Neural cell (in vitro differentiated cells): Measurements from ENCODE around the gene LSM3. TPM values are rescaled to one million over a fixed set of nuclear protein-coding genes. Genes with fewer than 3 reads are reported as not detected.

Experiments used
- H2AFZ ChIP-seq: fragments of 200-600, 300-800 bp; sonication (generic), shearing (Covaris generic); 2 replicates; pipeline ENCODE4 v1.6.0; 2014; ENCODE audit warnings: low read depth, mild to moderate bottlenecking, antibody characterized with exemption, low read length, moderate library complexity
- H3F3A ChIP-seq: fragments of 200-600 bp; shearing (Covaris generic); 2 replicates; pipeline ENCODE4 v1.6.1; 2016; ENCODE audit warnings: mild to moderate bottlenecking, moderate library complexity, mixed read lengths, antibody characterized with exemption, low read length; ENCODE audit not compliant: insufficient read depth, poor library complexity, severe bottlenecking
- H3K27ac ChIP-seq: fragments of 200-600, 300-800 bp; sonication (generic), shearing (Covaris generic); 2 replicates; pipeline ENCODE4 v1.5.1; 2014; ENCODE audit warnings: mild to moderate bottlenecking, low read length, moderate library complexity
- H3K27me3 ChIP-seq: fragments of 300-800, 200-600 bp; sonication (generic), shearing (Covaris generic); 2 replicates; pipeline ENCODE4 v1.6.0; 2014; ENCODE audit warnings: mild to moderate bottlenecking, low read depth, low read length, moderate library complexity; ENCODE audit not compliant: insufficient read depth
- H3K36me3 ChIP-seq: fragments of 300-800, 200-600 bp; sonication (generic), shearing (Covaris generic); 2 replicates; pipeline ENCODE4 v1.5.1; 2014; ENCODE audit warnings: mild to moderate bottlenecking, antibody characterized with exemption, low read length, moderate library complexity; ENCODE audit not compliant: insufficient read depth
- H3K4me2 ChIP-seq: fragments of 300-800, 200-600 bp; sonication (generic), shearing (Covaris generic); 2 replicates; pipeline ENCODE4 v1.6.0; 2014; ENCODE audit warnings: mild to moderate bottlenecking, low read length
- H3K4me3 ChIP-seq: fragments of 300-800, 200-600 bp; sonication (generic), shearing (Covaris generic); 2 replicates; pipeline ENCODE4 v1.5.1; 2014; ENCODE audit warnings: mild to moderate bottlenecking, low read length, moderate library complexity
- H3K79me2 ChIP-seq: fragments of 200-600 bp; shearing (Covaris generic); replicated peaks from 2 replicates; pipeline ENCODE4 v1.6.0; 2014; ENCODE audit warnings: mild to moderate bottlenecking, low read length, moderate library complexity; ENCODE audit not compliant: insufficient read depth
- H3K9ac ChIP-seq: fragments of 300-800, 200-600 bp; sonication (generic), shearing (Covaris generic); 2 replicates; pipeline ENCODE4 v1.6.1; 2016; ENCODE audit warnings: mild to moderate bottlenecking, low read length, mixed read lengths
- H3K9me2 ChIP-seq: fragments of 200-600 bp; shearing (Covaris generic); 2 replicates; pipeline ENCODE4 v1.6.1; 2016; ENCODE audit warnings: mild to moderate bottlenecking, low read length, mixed read lengths; ENCODE audit not compliant: insufficient read depth
- H3K9me3 ChIP-seq: fragments of 200-600, 300-800 bp; sonication (generic), shearing (Covaris generic); 2 replicates; pipeline ENCODE4 v1.6.1; 2016; ENCODE audit warnings: mild to moderate bottlenecking, mixed run types, low read length, moderate library complexity, mixed read lengths
- H4K20me1 ChIP-seq: fragments of 200-600 bp; shearing (Covaris generic); 2 replicates; pipeline ENCODE4 v1.6.1; 2016; ENCODE audit warnings: mild to moderate bottlenecking, mixed run types; ENCODE audit not compliant: insufficient read depth
- EP300 ChIP-seq: fragments of 450-650 bp; conservative IDR thresholded peaks from 2 replicates; pipeline ENCODE4 v1.6.1; 2014; ENCODE audit warnings: antibody characterized with exemption, mild to moderate bottlenecking, moderate library complexity; ENCODE audit not compliant: poor library complexity, severe bottlenecking
- EZH2 ChIP-seq: fragments of 200-600, 300-800 bp; shearing (Covaris generic), sonication (generic); IDR thresholded peaks from 2 replicates; pipeline ENCODE4 v1.6.1; 2014; ENCODE audit warnings: antibody characterized with exemption, low read length, borderline replicate concordance, mild to moderate bottlenecking; ENCODE audit not compliant: insufficient read depth, poor library complexity, severe bottlenecking
- MXI1 ChIP-seq: fragments of 450-650 bp; conservative IDR thresholded peaks from 2 replicates; pipeline ENCODE4 v1.6.1; 2014; ENCODE audit warnings: antibody characterized with exemption, mild to moderate bottlenecking; ENCODE audit not compliant: poor library complexity, severe bottlenecking
- POLR2AphosphoS5 ChIP-seq: IDR thresholded peaks from 2 replicates; pipeline ENCODE4 v1.6.1; 2012
- RAD21 ChIP-seq: fragments of 450-650 bp; conservative IDR thresholded peaks from 2 replicates; pipeline ENCODE4 v1.6.1; 2014; ENCODE audit warnings: antibody characterized with exemption, mild to moderate bottlenecking, moderate library complexity
- REST ChIP-seq: IDR thresholded peaks from 2 replicates; pipeline ENCODE4 v1.6.1; 2012; ENCODE audit warnings: borderline replicate concordance
- SMC3 ChIP-seq: fragments of 450-650 bp; conservative IDR thresholded peaks from 2 replicates; pipeline ENCODE4 v1.6.1; 2014; ENCODE audit warnings: antibody characterized with exemption, mild to moderate bottlenecking, moderate library complexity; ENCODE audit not compliant: poor library complexity
- TAF1 ChIP-seq: IDR thresholded peaks from 2 replicates; pipeline ENCODE4 v1.6.1; 2012; ENCODE audit warnings: low read depth
- polyA plus RNA-seq: library from polyadenylated mRNA; depleted of rRNA; stranded (reverse); fragments of >200 nt; gene quantifications from 2 replicates; pipeline ENCODE4 v1.2.3, GENCODE V29; 2014
- TF ChIP-seq, protein P1 (sequence below): fragments of 450-650 bp; IDR thresholded peaks from 2 replicates; pipeline ENCODE4 v1.5.1; 2014; ENCODE audit warnings: antibody characterized with exemption, mild to moderate bottlenecking, moderate library complexity; ENCODE audit not compliant: poor library complexity, severe bottlenecking

LSM3 gene
- polyA plus RNA-seq, 1 donor from 2014 or later, result 29.6 TPM

- TF ChIP-seq EZH2 (no peak), RAD21 (no peak), EP300 (no peak), MXI1 (no peak)
- TF ChIP-seq, protein P1, sequence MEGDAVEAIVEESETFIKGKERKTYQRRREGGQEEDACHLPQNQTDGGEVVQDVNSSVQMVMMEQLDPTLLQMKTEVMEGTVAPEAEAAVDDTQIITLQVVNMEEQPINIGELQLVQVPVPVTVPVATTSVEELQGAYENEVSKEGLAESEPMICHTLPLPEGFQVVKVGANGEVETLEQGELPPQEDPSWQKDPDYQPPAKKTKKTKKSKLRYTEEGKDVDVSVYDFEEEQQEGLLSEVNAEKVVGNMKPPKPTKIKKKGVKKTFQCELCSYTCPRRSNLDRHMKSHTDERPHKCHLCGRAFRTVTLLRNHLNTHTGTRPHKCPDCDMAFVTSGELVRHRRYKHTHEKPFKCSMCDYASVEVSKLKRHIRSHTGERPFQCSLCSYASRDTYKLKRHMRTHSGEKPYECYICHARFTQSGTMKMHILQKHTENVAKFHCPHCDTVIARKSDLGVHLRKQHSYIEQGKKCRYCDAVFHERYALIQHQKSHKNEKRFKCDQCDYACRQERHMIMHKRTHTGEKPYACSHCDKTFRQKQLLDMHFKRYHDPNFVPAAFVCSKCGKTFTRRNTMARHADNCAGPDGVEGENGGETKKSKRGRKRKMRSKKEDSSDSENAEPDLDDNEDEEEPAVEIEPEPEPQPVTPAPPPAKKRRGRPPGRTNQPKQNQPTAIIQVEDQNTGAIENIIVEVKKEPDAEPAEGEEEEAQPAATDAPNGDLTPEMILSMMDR, result no peak
- no peaks in the 10 kb centered on the region for H4K20me1 ChIP-seq
- no peak overlapping the region for H2AFZ ChIP-seq
- no peak overlapping the region for H3K4me2 ChIP-seq
- no peaks in the 10 kb centered on the region for H3K9me3 ChIP-seq
- no peak overlapping the region for H3K4me3 ChIP-seq
- H3K27me3 ChIP-seq, result no peaks in the 10 kb centered on the region
- no peak overlapping the region for H3K9ac ChIP-seq
- H3F3A ChIP-seq, result no peaks in the 10 kb centered on the region
- H3K27ac ChIP-seq, result no peak overlapping the region
- peaks cover 19% of the 10 kb centered on the region for H3K36me3 ChIP-seq
- no peaks in the 10 kb centered on the region for H3K9me2 ChIP-seq
- no peaks in the 10 kb centered on the region for H3K79me2 ChIP-seq
Observed at GRCh38 chr3:14154276-14154675, 24.3 kb upstream of the LSM3 start.

- no peak overlapping the region for H3K27ac ChIP-seq
- H3K79me2 ChIP-seq, result no peaks in the 10 kb centered on the region
- TF ChIP-seq REST, result no peak
- TF ChIP-seq, protein P1, result no peak
- no peak for TF ChIP-seq EZH2
- TF ChIP-seq POLR2AphosphoS5, result no peak
- no peak for TF ChIP-seq SMC3
- no peak for TF ChIP-seq TAF1
- no peak for TF ChIP-seq EP300
- no peak for TF ChIP-seq RAD21
- TF ChIP-seq MXI1, result no peak
- H3K9ac ChIP-seq, result no peak overlapping the region
- no peaks in the 10 kb centered on the region for H3K9me3 ChIP-seq
- H3K4me2 ChIP-seq, result no peak overlapping the region
- H3F3A ChIP-seq, result no peaks in the 10 kb centered on the region
- no peaks in the 10 kb centered on the region for H3K9me2 ChIP-seq
- peaks cover 26% of the 10 kb centered on the region for H3K36me3 ChIP-seq
- H3K4me3 ChIP-seq, result no peak overlapping the region
- H2AFZ ChIP-seq, result no peak overlapping the region
- H3K27me3 ChIP-seq, result no peaks in the 10 kb centered on the region
- no peaks in the 10 kb centered on the region for H4K20me1 ChIP-seq
Observed at GRCh38 chr3:14154895-14155440, 23.6 kb upstream of the LSM3 start.
